ENCODE data around the gene DCAF8L2. TPM values are rescaled to one million over a fixed set of nuclear protein-coding genes. Genes with fewer than 3 reads are reported as not detected.
A peak's percentile ranks its signal among the peaks of the same experiment; 100 is the strongest.

The DCAF8L2 gene
- polyA plus RNA-seq, 4 donors, result not detected

- DNase-seq (no peak), FAIRE-seq (no peak)
- Histone ChIP-seq H3K9me3 (ENCODE audit: control insufficient read depth in 2 of 2, insufficient read depth in 1 of 2, low read depth in 1 of 2, low read length in 1 of 2) (no peaks in the 10 kb centered on the region), H3K4me1 (ENCODE audit: control insufficient read depth in 3 of 3, insufficient read depth in 2 of 3, low read depth in 1 of 3, low read length in 2 of 3) (no peaks in the 10 kb centered on the region), H3K27ac (ENCODE audit: low read depth in 1 of 3, low read length in 2 of 3) (no peak overlapping the region), H3K4me3 (ENCODE audit: low read depth in 1 of 3, low read length in 3 of 3) (no peak overlapping the region), H3K36me3 (ENCODE audit: control insufficient read depth in 3 of 3, insufficient read depth in 2 of 3, low read depth in 1 of 3, low read length in 3 of 3) (no peaks in the 10 kb centered on the region), H3K27me3 (ENCODE audit: control insufficient read depth in 3 of 3, insufficient read depth in 3 of 3, low read length in 3 of 3) (no peaks in the 10 kb centered on the region)
- 77 to 84% (median 82%) methylated on average over 15 of the region's 15 CpGs for WGBS, 3 donors
These were observed 1.8 kb downstream of the DCAF8L2 start for GRCh38 chrX:27591938-27592337.

GRCh38 chrX:27597508-27597907 is 7.4 kb downstream of the DCAF8L2 start:
- peaks cover 0 to 3% (median 0%) of the 10 kb centered on the region in 3 donors for H3K4me1 ChIP-seq (ENCODE audit: control insufficient read depth in 3 of 3, insufficient read depth in 2 of 3, low read depth in 1 of 3, low read length in 2 of 3)
- FAIRE-seq (no peak), DNase-seq (no peak)
- H3K4me3 ChIP-seq (ENCODE audit: low read depth in 1 of 3, low read length in 3 of 3), result no peak overlapping the region
- H3K27ac ChIP-seq (ENCODE audit: low read depth in 1 of 3, low read length in 2 of 3), result no peak overlapping the region
- H3K9me3 ChIP-seq (ENCODE audit: control insufficient read depth in 2 of 2, insufficient read depth in 1 of 2, low read depth in 1 of 2, low read length in 1 of 2), result no peaks in the 10 kb centered on the region
- no peaks in the 10 kb centered on the region for H3K27me3 ChIP-seq (ENCODE audit: control insufficient read depth in 3 of 3, insufficient read depth in 3 of 3, low read length in 3 of 3)
- 61 to 80% (median 72%) methylated on average over 2 of the region's 2 CpGs for WGBS, 3 donors
- no peaks in the 10 kb centered on the region for H3K36me3 ChIP-seq (ENCODE audit: control insufficient read depth in 3 of 3, insufficient read depth in 2 of 3, low read depth in 1 of 3, low read length in 3 of 3)

GRCh38 chrX:27598312-27598711 is 8.2 kb downstream of the DCAF8L2 start:
- no peaks in the 10 kb centered on the region for H3K36me3 ChIP-seq (ENCODE audit: control insufficient read depth in 3 of 3, insufficient read depth in 2 of 3, low read depth in 1 of 3, low read length in 3 of 3)
- 17 to 51% (median 23%) methylated on average over 9 of the region's 9 CpGs for WGBS, 3 donors
- DNase-seq (peak; percentile 14 to 61), FAIRE-seq (no peak)
- H3K27me3 ChIP-seq (ENCODE audit: control insufficient read depth in 3 of 3, insufficient read depth in 3 of 3, low read length in 3 of 3), result no peaks in the 10 kb centered on the region
- H3K9me3 ChIP-seq (ENCODE audit: control insufficient read depth in 2 of 2, insufficient read depth in 1 of 2, low read depth in 1 of 2, low read length in 1 of 2), result no peaks in the 10 kb centered on the region
- no peak overlapping the region for H3K27ac ChIP-seq (ENCODE audit: low read depth in 1 of 3, low read length in 2 of 3)
- peaks cover 0 to 3% (median 0%) of the 10 kb centered on the region in 3 donors for H3K4me1 ChIP-seq (ENCODE audit: control insufficient read depth in 3 of 3, insufficient read depth in 2 of 3, low read depth in 1 of 3, low read length in 2 of 3)
- no peak overlapping the region for H3K4me3 ChIP-seq (ENCODE audit: low read depth in 1 of 3, low read length in 3 of 3)

- WGBS, 3 donors, result 15 to 55% (median 34%) methylated on average over 4 of the region's 4 CpGs
- Histone ChIP-seq H3K36me3 (ENCODE audit: control insufficient read depth in 3 of 3, insufficient read depth in 2 of 3, low read depth in 1 of 3, low read length in 3 of 3) (no peaks in the 10 kb centered on the region), H3K4me1 (ENCODE audit: control insufficient read depth in 3 of 3, insufficient read depth in 2 of 3, low read depth in 1 of 3, low read length in 2 of 3) (peaks cover 0 to 3% (median 0%) of the 10 kb centered on the region in 3 donors), H3K27ac (ENCODE audit: low read depth in 1 of 3, low read length in 2 of 3) (no peak overlapping the region), H3K4me3 (ENCODE audit: low read depth in 1 of 3, low read length in 3 of 3) (no peak overlapping the region), H3K27me3 (ENCODE audit: control insufficient read depth in 3 of 3, insufficient read depth in 3 of 3, low read length in 3 of 3) (no peaks in the 10 kb centered on the region), H3K9me3 (ENCODE audit: control insufficient read depth in 2 of 2, insufficient read depth in 1 of 2, low read depth in 1 of 2, low read length in 1 of 2) (no peaks in the 10 kb centered on the region)
- FAIRE-seq (peak; percentile 5), DNase-seq (peak; percentile 6 to 29)
These were observed 9.8 kb downstream of the DCAF8L2 start for GRCh38 chrX:27599928-27600327.

- 57 to 79% (median 62%) methylated on average over 2 of the region's 2 CpGs for WGBS, 3 donors
These were observed 10.5 kb downstream of the DCAF8L2 start for GRCh38 chrX:27600686-27601085.

GRCh38 chrX:27608671-27609070 is 18.5 kb downstream of the DCAF8L2 start:
- no peak overlapping the region for H3K4me3 ChIP-seq (ENCODE audit: low read depth in 1 of 3, low read length in 3 of 3)
- H3K4me1 ChIP-seq (ENCODE audit: control insufficient read depth in 3 of 3, insufficient read depth in 2 of 3, low read depth in 1 of 3, low read length in 2 of 3), result no peaks in the 10 kb centered on the region
- 69 to 81% (median 77%) methylated on average over 4 of the region's 4 CpGs for WGBS, 3 donors
- no peak overlapping the region for H3K27ac ChIP-seq (ENCODE audit: low read depth in 1 of 3, low read length in 2 of 3)
- no peaks in the 10 kb centered on the region for H3K27me3 ChIP-seq (ENCODE audit: control insufficient read depth in 3 of 3, insufficient read depth in 3 of 3, low read length in 3 of 3)
- DNase-seq (no peak), FAIRE-seq (no peak)
- H3K9me3 ChIP-seq (ENCODE audit: control insufficient read depth in 2 of 2, insufficient read depth in 1 of 2, low read depth in 1 of 2, low read length in 1 of 2), result no peaks in the 10 kb centered on the region
- H3K36me3 ChIP-seq (ENCODE audit: control insufficient read depth in 3 of 3, insufficient read depth in 2 of 3, low read depth in 1 of 3, low read length in 3 of 3), result no peaks in the 10 kb centered on the region

More at GRCh38 chrX:27600686-27601085, 10.5 kb downstream of the DCAF8L2 start:
- Histone ChIP-seq H3K4me1 (ENCODE audit: control insufficient read depth in 3 of 3, insufficient read depth in 2 of 3, low read depth in 1 of 3, low read length in 2 of 3) (peaks cover 0 to 3% (median 0%) of the 10 kb centered on the region in 3 donors), H3K4me3 (ENCODE audit: low read depth in 1 of 3, low read length in 3 of 3) (no peak overlapping the region), H3K9me3 (ENCODE audit: control insufficient read depth in 2 of 2, insufficient read depth in 1 of 2, low read depth in 1 of 2, low read length in 1 of 2) (no peaks in the 10 kb centered on the region), H3K36me3 (ENCODE audit: control insufficient read depth in 3 of 3, insufficient read depth in 2 of 3, low read depth in 1 of 3, low read length in 3 of 3) (no peaks in the 10 kb centered on the region), H3K27me3 (ENCODE audit: control insufficient read depth in 3 of 3, insufficient read depth in 3 of 3, low read length in 3 of 3) (no peaks in the 10 kb centered on the region), H3K27ac (ENCODE audit: low read depth in 1 of 3, low read length in 2 of 3) (no peak overlapping the region)
- FAIRE-seq (no peak), DNase-seq (no peak)

GRCh38 chrX:27619459-27619858 is 29.3 kb downstream of the DCAF8L2 start:
- H3K27ac ChIP-seq (ENCODE audit: low read depth in 1 of 3, low read length in 2 of 3), result peak overlapping the region in 1 of 3 donors; percentile 26
- no peaks in the 10 kb centered on the region for H3K9me3 ChIP-seq (ENCODE audit: control insufficient read depth in 2 of 2, insufficient read depth in 1 of 2, low read depth in 1 of 2, low read length in 1 of 2)
- no peaks in the 10 kb centered on the region for H3K4me1 ChIP-seq (ENCODE audit: control insufficient read depth in 3 of 3, insufficient read depth in 2 of 3, low read depth in 1 of 3, low read length in 2 of 3)
- H3K27me3 ChIP-seq (ENCODE audit: control insufficient read depth in 3 of 3, insufficient read depth in 3 of 3, low read length in 3 of 3), result no peaks in the 10 kb centered on the region
- WGBS, 3 donors, result 0 to 43% (median 16%) methylated on average over 1 of the region's 1 CpG
- no peaks in the 10 kb centered on the region for H3K36me3 ChIP-seq (ENCODE audit: control insufficient read depth in 3 of 3, insufficient read depth in 2 of 3, low read depth in 1 of 3, low read length in 3 of 3)
- FAIRE-seq, result no peak
- H3K4me3 ChIP-seq (ENCODE audit: low read depth in 1 of 3, low read length in 3 of 3), result no peak overlapping the region
- peak; percentile 2 to 41 for DNase-seq

- H3K27me3 ChIP-seq (ENCODE audit: control insufficient read depth in 3 of 3, insufficient read depth in 3 of 3, low read length in 3 of 3), result no peaks in the 10 kb centered on the region
- DNase-seq, result peak; percentile 1 to 13
- H3K4me1 ChIP-seq (ENCODE audit: control insufficient read depth in 3 of 3, insufficient read depth in 2 of 3, low read depth in 1 of 3, low read length in 2 of 3), result no peaks in the 10 kb centered on the region
- no peaks in the 10 kb centered on the region for H3K36me3 ChIP-seq (ENCODE audit: control insufficient read depth in 3 of 3, insufficient read depth in 2 of 3, low read depth in 1 of 3, low read length in 3 of 3)
- no peak for FAIRE-seq
- 11 to 32% (median 17%) methylated on average over 2 of the region's 2 CpGs for whole genome bisulfite sequencing, 3 donors
- no peak overlapping the region for H3K27ac ChIP-seq (ENCODE audit: low read depth in 1 of 3, low read length in 2 of 3)
- H3K4me3 ChIP-seq (ENCODE audit: low read depth in 1 of 3, low read length in 3 of 3), result no peak overlapping the region
- no peaks in the 10 kb centered on the region for H3K9me3 ChIP-seq (ENCODE audit: control insufficient read depth in 2 of 2, insufficient read depth in 1 of 2, low read depth in 1 of 2, low read length in 1 of 2)
These were observed 29.8 kb downstream of the DCAF8L2 start for GRCh38 chrX:27619975-27620374.

GRCh38 chrX:27622883-27623282 is 32.7 kb downstream of the DCAF8L2 start:
- no peaks in the 10 kb centered on the region for H3K27me3 ChIP-seq (ENCODE audit: control insufficient read depth in 3 of 3, insufficient read depth in 3 of 3, low read length in 3 of 3)
- FAIRE-seq (no peak), DNase-seq (peak in 1 of 2 donors; percentile 24)
- no peaks in the 10 kb centered on the region for H3K9me3 ChIP-seq (ENCODE audit: control insufficient read depth in 2 of 2, insufficient read depth in 1 of 2, low read depth in 1 of 2, low read length in 1 of 2)
- H3K4me1 ChIP-seq (ENCODE audit: control insufficient read depth in 3 of 3, insufficient read depth in 2 of 3, low read depth in 1 of 3, low read length in 2 of 3), result no peaks in the 10 kb centered on the region
- no peak overlapping the region for H3K4me3 ChIP-seq (ENCODE audit: low read depth in 1 of 3, low read length in 3 of 3)
- no peak overlapping the region for H3K27ac ChIP-seq (ENCODE audit: low read depth in 1 of 3, low read length in 2 of 3)
- H3K36me3 ChIP-seq (ENCODE audit: control insufficient read depth in 3 of 3, insufficient read depth in 2 of 3, low read depth in 1 of 3, low read length in 3 of 3), result no peaks in the 10 kb centered on the region

Data from small intestine (tissue), 7 donors.